ENCODE results near the gene LTO1. TPM values are rescaled to one million over a fixed set of nuclear protein-coding genes. Genes with fewer than 3 reads are reported as not detected.

LTO1 gene
- total and polyA plus RNA-seq, 2 of the 13 experiments (the other 11 are each of a cell fraction or from before 2014, with no cell fraction given), result 11.8 to 15.0 TPM

DNA sequence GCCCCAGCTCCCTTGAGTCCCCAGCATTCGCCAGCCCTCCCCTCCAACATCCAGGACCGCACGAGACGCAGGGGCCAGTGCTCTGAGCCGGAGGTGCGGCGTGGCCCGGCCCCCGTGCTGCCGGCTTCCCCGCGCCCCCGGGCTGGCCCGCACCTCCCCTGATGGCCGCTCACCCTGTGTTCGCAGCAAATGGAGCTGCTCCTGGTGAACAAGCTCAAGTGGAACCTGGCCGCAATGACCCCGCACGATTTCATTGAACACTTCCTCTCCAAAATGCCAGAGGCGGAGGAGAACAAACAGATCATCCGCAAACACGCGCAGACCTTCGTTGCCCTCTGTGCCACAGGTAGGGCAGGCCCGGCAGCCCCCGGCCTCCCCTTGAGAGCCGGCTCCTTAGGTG is 31.5 kb downstream of the LTO1 start:
- ChIA-PET POLR2A (interaction anchor here (0.9 to 5.5 kb wide), 11 partner anchors 12 to 512 kb away, joined by 3 to 40 read pairs (median 7); partner anchors contain the start of genes LTO1 and MYEOV), CTCF (ENCODE audit: low intra/inter-chr PET ratio, low total read pairs) (interaction anchor here (1.0 to 4.1 kb wide), 6 partner anchors 27 to 542 kb away, joined by 3 to 26 read pairs (median 9); no protein-coding TSS in a partner anchor)
- no peak for FAIRE-seq
- H4K20me1 ChIP-seq (ENCODE audit: insufficient read depth, low read length), result peaks cover 37% of the 10 kb centered on the region
- H3K79me2 ChIP-seq (ENCODE audit: insufficient read depth, low read length), result peaks cover 40% of the 10 kb centered on the region
- peaks cover 23 to 43% of the 10 kb centered on the region in 2 experiments for H3K36me3 ChIP-seq (replicated peaks in 1 of 2; ENCODE audit: control insufficient read depth in 1 of 2, insufficient read depth in 2 of 2, low read length in 2 of 2)
- BruUV-seq (replicated peaks), result no TSS peak
- no peak for ATAC-seq
- intact Hi-C loops (cut with micrococcal nuclease; ENCODE audit: unreplicated experiment), result loop anchor here (1.0 to 10.0 kb wide), 5 partner anchors 27 to 539 kb away; no protein-coding TSS in a partner anchor
- peaks cover 0 to 5% of the 10 kb centered on the region in 2 experiments; a peak in 1 of 5 replicates for H3K27me3 ChIP-seq (ENCODE audit: control insufficient read depth in 1 of 2, insufficient read depth in 2 of 2, low read length in 2 of 2)
- H3K4me1 ChIP-seq (ENCODE audit: insufficient read depth, low read length), result peaks cover 27% of the 10 kb centered on the region
- peak overlapping the region; percentile 95 for H3K9ac ChIP-seq (ENCODE audit: insufficient read depth, low read depth, low read length)
- H3K4me2 ChIP-seq (ENCODE audit: low read depth, low read length), result peak overlapping the region; percentile 72
- no peaks in the 10 kb centered on the region for H3K9me3 ChIP-seq (ENCODE audit: low read length)
- DNase-seq (ENCODE audit: low spot score), result no peak
- in situ Hi-C loops (cut with HindIII; ENCODE audit: extremely low pct_ligation_motif_present, low pct_unique_long_range_greater_than_20kb), result loop anchor here (5.0 to 25.0 kb wide), 3 partner anchors 206 to 351 kb away; partner anchors contain the start of gene MYEOV
- peak overlapping the region; percentile 86 to 99 (median 94); a peak in 5 of 6 replicates for H3K4me3 ChIP-seq (replicated peaks in 1 of 3; ENCODE audit: insufficient read depth in 1 of 3, low read depth in 2 of 3, low read length in 3 of 3)
- WGBS (ENCODE audit: low lambda C conversion rate), result 47% methylated on average over 12 of the region's 27 CpGs
- H2AFZ ChIP-seq (ENCODE audit: low read length), result no peak overlapping the region
- peak overlapping the region; percentile 87 for H3K27ac ChIP-seq (ENCODE audit: extremely low read length, insufficient read depth, low read length)
- TF ChIP-seq, protein P1, sequence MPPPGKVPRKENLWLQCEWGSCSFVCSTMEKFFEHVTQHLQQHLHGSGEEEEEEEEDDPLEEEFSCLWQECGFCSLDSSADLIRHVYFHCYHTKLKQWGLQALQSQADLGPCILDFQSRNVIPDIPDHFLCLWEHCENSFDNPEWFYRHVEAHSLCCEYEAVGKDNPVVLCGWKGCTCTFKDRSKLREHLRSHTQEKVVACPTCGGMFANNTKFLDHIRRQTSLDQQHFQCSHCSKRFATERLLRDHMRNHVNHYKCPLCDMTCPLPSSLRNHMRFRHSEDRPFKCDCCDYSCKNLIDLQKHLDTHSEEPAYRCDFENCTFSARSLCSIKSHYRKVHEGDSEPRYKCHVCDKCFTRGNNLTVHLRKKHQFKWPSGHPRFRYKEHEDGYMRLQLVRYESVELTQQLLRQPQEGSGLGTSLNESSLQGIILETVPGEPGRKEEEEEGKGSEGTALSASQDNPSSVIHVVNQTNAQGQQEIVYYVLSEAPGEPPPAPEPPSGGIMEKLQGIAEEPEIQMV (CRISPR knock-in tag; IDR thresholded peaks at IDR 0.05; ENCODE audit: low read depth), result no peak
- no peak for TF ChIP-seq AHDC1 (CRISPR knock-in tag; IDR thresholded peaks at IDR 0.05; ENCODE audit: borderline replicate concordance)
- no peak for TF ChIP-seq NONO (IDR thresholded peaks at IDR 0.05)
- TF ChIP-seq NONO (CRISPR knock-in tag; conservative IDR thresholded peaks at IDR 0.05), result 0 out of 2 replicates have a peak, but pooled peaks have one; percentile 3
- TF ChIP-seq ZSCAN12 (CRISPR knock-in tag; IDR thresholded peaks at IDR 0.05), result no peak
- TF ChIP-seq DBP (CRISPR knock-in tag; IDR thresholded peaks at IDR 0.05; ENCODE audit: not compliant biosample characterization), result no peak
- no peak for TF ChIP-seq GRHL1 (CRISPR knock-in tag; conservative IDR thresholded peaks at IDR 0.05)
- TF ChIP-seq ZNF674 (CRISPR knock-in tag; IDR thresholded peaks at IDR 0.05; ENCODE audit: low read depth), result no peak
- no peak for TF ChIP-seq ADNP (CRISPR knock-in tag; IDR thresholded peaks at IDR 0.05)

All from HepG2 (cell line).